Osteocyte (in vitro differentiated cells): ENCODE results near the gene CELF1. TPM values are rescaled to one million over a fixed set of nuclear protein-coding genes. Genes with fewer than 3 reads are reported as not detected.

Experiments
- DNase-seq: peaks from one replicate; pipeline ENCODE4 v3.0.0; 2021; ENCODE audit warnings: mixed read lengths; ENCODE audit not compliant: unreplicated experiment; ENCODE audit errors: extremely low spot score
- H3K27ac Mint-ChIP-seq: one replicate; pipeline ENCODE4 v1.8.0; 2021; ENCODE audit warnings: mild to moderate bottlenecking, mixed read lengths; ENCODE audit not compliant: unreplicated experiment
- H3K27me3 Mint-ChIP-seq: one replicate; pipeline ENCODE4 v1.8.0; 2021; ENCODE audit warnings: mixed read lengths; ENCODE audit not compliant: unreplicated experiment
- H3K36me3 Mint-ChIP-seq: one replicate; pipeline ENCODE4 v1.8.0; 2021; ENCODE audit warnings: mixed read lengths; ENCODE audit not compliant: unreplicated experiment
- H3K4me1 Mint-ChIP-seq: one replicate; pipeline ENCODE4 v1.8.0; 2021; ENCODE audit warnings: mixed read lengths; ENCODE audit not compliant: unreplicated experiment
- H3K4me3 Mint-ChIP-seq: one replicate; pipeline ENCODE4 v1.8.0; 2021; ENCODE audit warnings: mild to moderate bottlenecking, moderate library complexity, mixed read lengths; ENCODE audit not compliant: unreplicated experiment
- H3K9me3 Mint-ChIP-seq: one replicate; pipeline ENCODE4 v1.8.0; 2021; ENCODE audit warnings: mixed read lengths; ENCODE audit not compliant: unreplicated experiment
- CTCF ChIP-seq: fragments of 200-600 bp; sonication (generic); IDR thresholded peaks from 2 replicates; pipeline ENCODE4 v1.5.0; 2021; ENCODE audit warnings: antibody characterized with exemption, mild to moderate bottlenecking, moderate library complexity
- total RNA-seq: library from RNA; stranded (reverse); gene quantifications from 2 replicates; pipeline ENCODE4 v1.2.1, GENCODE V29; 2021

Gene CELF1
- total RNA-seq, 1 donor from 2014 or later = 88.6 TPM

GRCh38 chr11:47589977-47590861, 37.3 kb upstream of the CELF1 start:
- Mint-ChIP-seq H3K4me3 (no peak overlapping the region), H3K27me3 (peaks cover 19% of the 10 kb centered on the region), H3K36me3 (no peaks in the 10 kb centered on the region), H3K9me3 (no peaks in the 10 kb centered on the region), H3K27ac (no peak overlapping the region), H3K4me1 (peaks cover 9% of the 10 kb centered on the region)
- DNase-seq = no peak
- TF ChIP-seq CTCF = no peak

- DNase-seq = no peak
- H3K9me3 Mint-ChIP-seq = no peaks in the 10 kb centered on the region
- no peak overlapping the region for H3K4me3 Mint-ChIP-seq
- no peak overlapping the region for H3K27ac Mint-ChIP-seq
- no peaks in the 10 kb centered on the region for H3K36me3 Mint-ChIP-seq
- TF ChIP-seq CTCF = no peak
- peaks cover 14% of the 10 kb centered on the region for H3K27me3 Mint-ChIP-seq
- peaks cover 7% of the 10 kb centered on the region for H3K4me1 Mint-ChIP-seq
Observed at GRCh38 chr11:47589584-47589976, 36.6 kb upstream of the CELF1 start.

- DNase-seq = no peak
- H3K36me3 Mint-ChIP-seq = peaks cover 4% of the 10 kb centered on the region
- TF ChIP-seq CTCF = no peak
- no peaks in the 10 kb centered on the region for H3K9me3 Mint-ChIP-seq
- H3K27me3 Mint-ChIP-seq = peaks cover 10% of the 10 kb centered on the region
- no peak overlapping the region for H3K27ac Mint-ChIP-seq
- no peak overlapping the region for H3K4me3 Mint-ChIP-seq
- peaks cover 4% of the 10 kb centered on the region for H3K4me1 Mint-ChIP-seq
Observed at GRCh38 chr11:47589118-47589517, 36.2 kb upstream of the CELF1 start.

- no peak for TF ChIP-seq CTCF
- Mint-ChIP-seq H3K27me3 (no peaks in the 10 kb centered on the region), H3K9me3 (no peaks in the 10 kb centered on the region), H3K4me1 (no peaks in the 10 kb centered on the region), H3K27ac (no peak overlapping the region), H3K36me3 (peaks cover 13% of the 10 kb centered on the region), H3K4me3 (no peak overlapping the region)
- no peak for DNase-seq
Observed at GRCh38 chr11:47587723-47588326, 34.9 kb upstream of the CELF1 start.

GRCh38 chr11:47587039-47587716, 34.2 kb upstream of the CELF1 start:
- no peak overlapping the region for H3K4me3 Mint-ChIP-seq
- H3K27ac Mint-ChIP-seq = no peak overlapping the region
- no peaks in the 10 kb centered on the region for H3K9me3 Mint-ChIP-seq
- no peak for TF ChIP-seq CTCF
- H3K27me3 Mint-ChIP-seq = no peaks in the 10 kb centered on the region
- no peaks in the 10 kb centered on the region for H3K4me1 Mint-ChIP-seq
- no peak for DNase-seq
- peaks cover 18% of the 10 kb centered on the region for H3K36me3 Mint-ChIP-seq
